H9 (cell line): ENCODE data around the gene MRPL3. TPM values are rescaled to one million over a fixed set of nuclear protein-coding genes. Genes with fewer than 3 reads are reported as not detected.

Experiments used
- DNase-seq: peaks from one replicate; pipeline ENCODE4 v3.0.0-alpha.2; 2017
- H2AFZ ChIP-seq: one replicate; pipeline ENCODE4 v1.6.1; 2013; ENCODE audit warnings: mild to moderate bottlenecking, low read length, control low read depth, moderate library complexity
- H2AK5ac ChIP-seq: 2 replicates; pipeline ENCODE4 v1.6.1; 2013; ENCODE audit warnings: low read length, control low read depth, mixed read lengths; ENCODE audit not compliant: insufficient read length
- H2BK120ac ChIP-seq: one replicate; pipeline ENCODE4 v1.6.1; 2013; ENCODE audit warnings: low read depth, mild to moderate bottlenecking, low read length, control low read depth, inconsistent platforms; ENCODE audit not compliant: poor library complexity, severe bottlenecking
- H2BK12ac ChIP-seq: 2 replicates; pipeline ENCODE4 v1.6.1; 2013; ENCODE audit warnings: low read length, control low read depth, mixed read lengths, low read depth; ENCODE audit not compliant: insufficient read length
- H2BK15ac ChIP-seq: 2 replicates; pipeline ENCODE4 v1.6.1; 2013; ENCODE audit warnings: low read depth, low read length, control low read depth
- H2BK20ac ChIP-seq: one replicate; pipeline ENCODE4 v1.6.1; 2013; ENCODE audit warnings: low read depth, mild to moderate bottlenecking, low read length, control low read depth, inconsistent platforms; ENCODE audit not compliant: poor library complexity, severe bottlenecking
- H2BK5ac ChIP-seq: 2 replicates; pipeline ENCODE4 v1.6.1; 2013; ENCODE audit warnings: low read length, control low read depth, mixed read lengths; ENCODE audit not compliant: insufficient read length
- H3K14ac ChIP-seq: 2 replicates; pipeline ENCODE4 v1.6.1; 2013; ENCODE audit warnings: low read length, control low read depth; ENCODE audit not compliant: insufficient read depth
- H3K18ac ChIP-seq: 2 replicates; pipeline ENCODE4 v1.6.1; 2013; ENCODE audit warnings: low read depth, mild to moderate bottlenecking, mixed read lengths, low read length, control low read depth; ENCODE audit not compliant: insufficient read length
- H3K23ac ChIP-seq: 2 replicates; pipeline ENCODE4 v1.6.1; 2013; ENCODE audit warnings: low read length, control low read depth, mixed read lengths, low read depth; ENCODE audit not compliant: insufficient read length
- H3K23me2 ChIP-seq: 2 replicates; pipeline ENCODE4 v1.6.1; 2013; ENCODE audit warnings: low read depth, mild to moderate bottlenecking, mixed read lengths, low read length, control low read depth; ENCODE audit not compliant: insufficient read length, poor library complexity, severe bottlenecking
- H3K27ac ChIP-seq: 2 replicates; pipeline ENCODE4 v1.5.1; 2013; ENCODE audit warnings: low read length, control low read depth, mixed read lengths, low read depth; ENCODE audit not compliant: insufficient read length
- H3K27me3 ChIP-seq: 2 replicates; pipeline ENCODE4 v1.6.1; 2013; ENCODE audit warnings: low read length, control low read depth, inconsistent platforms; ENCODE audit not compliant: insufficient read depth
- H3K4ac ChIP-seq: 2 replicates; pipeline ENCODE4 v1.6.1; 2013; ENCODE audit warnings: low read depth, mild to moderate bottlenecking, control low read depth, inconsistent platforms, low read length, moderate library complexity
- H3K4me1 ChIP-seq: 2 replicates; pipeline ENCODE4 v1.6.1; 2013; ENCODE audit warnings: low read length, control low read depth, inconsistent platforms; ENCODE audit not compliant: insufficient read depth
- H3K4me2 ChIP-seq: 2 replicates; pipeline ENCODE4 v1.6.1; 2013; ENCODE audit warnings: low read length, control low read depth, mixed read lengths; ENCODE audit not compliant: insufficient read length, insufficient read depth
- H3K56ac ChIP-seq: 2 replicates; pipeline ENCODE4 v1.6.1; 2013; ENCODE audit warnings: low read depth, mild to moderate bottlenecking, mixed read lengths, low read length, control low read depth; ENCODE audit not compliant: insufficient read length
- H3K79me1 ChIP-seq: 2 replicates; pipeline ENCODE4 v1.6.1; 2013; ENCODE audit warnings: low read depth, mild to moderate bottlenecking, moderate library complexity, low read length, control low read depth, inconsistent platforms; ENCODE audit not compliant: insufficient read depth, poor library complexity, severe bottlenecking
- H3K79me2 ChIP-seq: 2 replicates; pipeline ENCODE4 v1.6.1; 2013; ENCODE audit warnings: low read length, control low read depth, inconsistent platforms; ENCODE audit not compliant: insufficient read depth
- H3K9ac ChIP-seq: 2 replicates; pipeline ENCODE4 v1.6.1; 2013; ENCODE audit warnings: low read length, control low read depth, mixed read lengths; ENCODE audit not compliant: insufficient read length; ENCODE audit errors: extremely low read depth
- H3K9me3 ChIP-seq: one replicate; pipeline ENCODE4 v1.6.1; 2013; ENCODE audit warnings: low read depth, low read length, inconsistent platforms; ENCODE audit not compliant: control insufficient read depth
- H3T11ph ChIP-seq: one replicate; pipeline ENCODE4 v1.6.1; 2013; ENCODE audit warnings: mild to moderate bottlenecking, low read length, control low read depth, inconsistent platforms
- H4K20me1 ChIP-seq: one replicate; pipeline ENCODE4 v1.6.1; 2013; ENCODE audit not compliant: control insufficient read depth, insufficient read length, insufficient read depth
- H4K5ac ChIP-seq: 2 replicates; pipeline ENCODE4 v1.6.1; 2013; ENCODE audit warnings: low read depth, mild to moderate bottlenecking, mixed read lengths, low read length, control low read depth; ENCODE audit not compliant: insufficient read length
- H4K8ac ChIP-seq: replicated peaks from 2 replicates; pipeline ENCODE4 v1.6.1; 2013; ENCODE audit warnings: low read length, control low read depth, mixed read lengths, low read depth; ENCODE audit not compliant: insufficient read length
- H4K91ac ChIP-seq: 2 replicates; pipeline ENCODE4 v1.6.1; 2013; ENCODE audit warnings: low read depth, mild to moderate bottlenecking, moderate library complexity, mixed read lengths, low read length, control low read depth; ENCODE audit not compliant: insufficient read length
- H3K27ac Mint-ChIP-seq, 3 experiments: 2 replicates in 2 of 3; 3 replicates in 1 of 3; pipeline ENCODE4 v1.8.0; 2020 to 2021; ENCODE audit warnings: mixed read lengths in 3 of 3, mild to moderate bottlenecking in 1 of 3, moderate library complexity in 1 of 3
- H3K27me3 Mint-ChIP-seq: 2 replicates; pipeline ENCODE4 v1.8.0; 2021; ENCODE audit warnings: low read depth, mild to moderate bottlenecking, moderate library complexity, mixed read lengths
- H3K36me3 Mint-ChIP-seq, 3 experiments: 2 replicates in 2 of 3; 3 replicates in 1 of 3; pipeline ENCODE4 v1.8.0; 2020 to 2021; ENCODE audit warnings: low read depth in 3 of 3, mixed read lengths in 3 of 3; ENCODE audit not compliant: insufficient read depth in 1 of 3
- H3K4me1 Mint-ChIP-seq, 2 experiments: 2 replicates each; pipeline ENCODE4 v1.8.0; 2020; ENCODE audit warnings: mixed read lengths in 2 of 2
- H3K4me3 Mint-ChIP-seq, 2 experiments: 2 replicates in 1 of 2; 3 replicates in 1 of 2; pipeline ENCODE4 v1.8.0; 2020 to 2021; ENCODE audit warnings: mild to moderate bottlenecking in 2 of 2, mixed read lengths in 2 of 2, moderate library complexity in 1 of 2
- H3K9me3 Mint-ChIP-seq, 2 experiments: 2 replicates in 1 of 2; 3 replicates in 1 of 2; pipeline ENCODE4 v1.8.0; 2020; ENCODE audit warnings: mild to moderate bottlenecking in 2 of 2, mixed read lengths in 2 of 2, moderate library complexity in 1 of 2
- CTCF ChIP-seq: fragments of 200-600 bp; sonication (generic); conservative IDR thresholded peaks from 3 replicates; pipeline ENCODE4 v1.8.0; 2021; ENCODE audit warnings: antibody characterized with exemption, mild to moderate bottlenecking
- WGBS: extraction: QIAGEN DNeasy Blood & Tissue Kit; methylation state at CpG from one replicate; pipeline ENCODE4 v1.1.7; 2013; ENCODE audit warnings: missing lambda C conversion rate, low lambda C conversion rate, mixed read lengths; ENCODE audit not compliant: insufficient read length; ENCODE audit errors: extremely low coverage; 5-methylcytosine and 5-hydroxymethylcytosine counted together
- total RNA-seq: library from RNA; stranded (reverse); gene quantifications from 2 replicates; pipeline ENCODE4 v1.2.1, GENCODE V29; 2021

The MRPL3 gene
- total RNA-seq, 1 experiment from 2014 or later: 154 TPM

- no peaks in the 10 kb centered on the region; the same call in 1 of the 2 replicates for H3K27me3 ChIP-seq
- H4K8ac ChIP-seq: peak overlapping the region; percentile 99
- no peak overlapping the region for H4K91ac ChIP-seq
- peak overlapping the region; percentile 99 for H3K9ac ChIP-seq
- no peak overlapping the region for H2BK12ac ChIP-seq
- peak overlapping the region; percentile 96; the same call in 1 of the 2 replicates for H3K14ac ChIP-seq
- H3K23ac ChIP-seq: no peak overlapping the region
- TF ChIP-seq CTCF: no peak
- peak overlapping the region; percentile 91 for H3K4me2 ChIP-seq
- H2AK5ac ChIP-seq: no peak overlapping the region
- no peak overlapping the region for H3T11ph ChIP-seq
- H3K9me3 ChIP-seq: no peaks in the 10 kb centered on the region
- peak overlapping the region; percentile 99 to 100 for H3K4me3 Mint-ChIP-seq
- peak overlapping the region; percentile 97 for H3K4ac ChIP-seq
- H3K79me2 ChIP-seq: peaks cover 19% of the 10 kb centered on the region; the same call in 1 of the 2 replicates
- peak overlapping the region; percentile 9 to 100 (median 98); a peak in 6 of 7 replicates for H3K27ac Mint-ChIP-seq
- no peaks in the 10 kb centered on the region for H3K4me1 ChIP-seq
- H3K79me1 ChIP-seq: peaks cover under 1% of the 10 kb centered on the region
- no peak overlapping the region for H2BK20ac ChIP-seq
- peaks cover 31% of the 10 kb centered on the region for H3K27me3 Mint-ChIP-seq
- no peak overlapping the region for H2AFZ ChIP-seq
- H3K9me3 Mint-ChIP-seq: peaks cover 0 to 3% of the 10 kb centered on the region in 2 experiments; a peak in 1 of 5 replicates
- H4K5ac ChIP-seq: peak overlapping the region; percentile 99
- H3K23me2 ChIP-seq: peaks cover 9% of the 10 kb centered on the region
- H3K27ac ChIP-seq: no peak overlapping the region
- no peak for DNase-seq
- WGBS: no CpG with 5 or more reads among the region's 2 CpGs
- H3K18ac ChIP-seq: no peak overlapping the region
- no peaks in the 10 kb centered on the region for H4K20me1 ChIP-seq
- H3K4me1 Mint-ChIP-seq: peaks cover 8 to 9% of the 10 kb centered on the region in 2 experiments
- H3K56ac ChIP-seq: no peak overlapping the region
- H2BK120ac ChIP-seq: no peak overlapping the region
- H3K36me3 Mint-ChIP-seq: peaks cover 34 to 39% (median 38%) of the 10 kb centered on the region in 3 experiments
- H2BK15ac ChIP-seq: no peak overlapping the region
- H2BK5ac ChIP-seq: no peak overlapping the region
These were observed 822 bp downstream of the MRPL3 start for GRCh38 chr3:131501949-131502348.
